IPS-NIHi7 (cell line): ENCODE results near the gene TMEM164.

ENCODE experiments used
- DNase-seq: peaks from one replicate; pipeline ENCODE4 v3.0.0; 2012; ENCODE audit warnings: mixed read lengths; ENCODE audit errors: extremely low spot score

The TMEM164 gene

GRCh38 chrX:110210417-110211139, 207.7 kb downstream of the TMEM164 start:
- no peak for DNase-seq

- no peak for DNase-seq
These were observed 208.4 kb downstream of the TMEM164 start for GRCh38 chrX:110211340-110211739.

- DNase-seq: peak; percentile 21
These were observed 209.4 kb downstream of the TMEM164 start for GRCh38 chrX:110212299-110212698.

DNA sequence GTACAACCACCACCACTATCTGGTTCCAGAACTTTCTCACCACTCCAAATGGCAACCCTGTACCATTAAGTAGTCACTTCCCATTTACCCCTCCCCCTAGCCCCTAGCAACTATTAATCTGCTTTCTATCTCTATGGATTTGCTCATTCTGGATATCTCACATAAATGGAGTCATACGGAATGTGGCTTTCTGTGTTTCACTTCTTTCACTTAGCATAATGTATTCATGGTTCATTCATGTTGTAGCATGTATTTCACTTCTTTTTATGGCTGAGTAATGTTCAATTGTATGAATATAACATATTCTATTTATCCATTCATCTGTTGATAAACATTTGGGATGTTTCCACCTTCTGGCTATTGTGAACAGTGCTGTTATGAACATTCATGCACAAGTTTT, 210.3 kb downstream of the TMEM164 start:
- DNase-seq: no peak

DNA sequence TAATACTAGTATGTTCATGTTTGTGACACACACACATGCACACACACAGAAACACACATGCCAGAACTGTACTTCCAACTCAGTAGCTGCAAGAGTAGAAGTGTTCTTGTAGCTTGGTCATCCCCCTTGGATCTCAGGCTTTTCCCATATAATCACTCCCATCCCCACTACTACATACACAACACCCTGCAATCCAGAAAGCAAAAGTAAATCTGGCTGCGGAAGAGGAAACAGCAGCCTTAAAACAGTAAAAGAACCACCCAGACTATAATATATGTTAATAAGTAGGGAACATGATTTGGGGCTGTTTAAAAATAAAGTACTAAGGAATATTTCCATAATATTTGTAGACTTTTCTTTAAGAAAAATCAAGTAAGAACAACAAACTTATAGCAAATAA, 211.8 kb downstream of the TMEM164 start:
- DNase-seq: no peak

DNA sequence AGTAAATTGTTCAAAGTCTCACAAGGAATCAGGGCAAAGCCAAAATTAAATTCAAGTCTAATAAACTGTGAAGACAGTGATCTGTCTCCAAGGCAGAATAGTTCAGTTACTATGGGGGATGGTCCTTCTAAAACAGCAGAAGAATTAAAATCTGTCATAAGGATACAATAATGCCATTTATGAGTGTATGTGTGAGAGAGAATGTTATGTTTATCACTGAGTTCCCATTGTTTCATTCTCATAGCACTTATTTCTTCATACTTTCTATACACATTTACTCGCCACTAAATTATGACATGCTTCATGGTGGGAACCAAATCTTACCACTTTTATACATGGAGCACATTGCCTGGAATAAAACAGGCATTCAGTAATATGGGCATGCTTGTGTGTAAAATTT, 212.5 kb downstream of the TMEM164 start:
- DNase-seq: no peak

GRCh38 chrX:110216027-110216426, 213.1 kb downstream of the TMEM164 start:
- no peak for DNase-seq

DNA sequence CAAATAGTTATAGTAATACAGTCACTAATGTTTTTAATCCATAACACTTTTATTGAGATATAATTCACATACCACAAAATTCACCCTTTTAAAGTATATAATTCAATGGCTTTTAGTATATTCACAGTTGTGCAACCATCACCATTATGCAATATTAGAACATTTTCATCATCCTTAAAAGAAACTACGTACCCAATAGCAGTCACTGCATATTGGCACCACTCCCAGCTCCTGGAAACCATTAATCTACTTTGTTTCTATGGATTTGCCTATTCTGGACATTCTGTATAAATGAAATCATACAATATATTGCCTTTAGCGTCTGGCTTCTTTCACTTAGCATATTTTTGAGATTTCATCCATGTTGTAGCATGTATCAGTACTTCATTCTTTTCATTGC, 215.7 kb downstream of the TMEM164 start:
- no peak for DNase-seq

- no peak for DNase-seq
These were observed 217.0 kb downstream of the TMEM164 start for GRCh38 chrX:110219920-110220319.

- no peak for DNase-seq
These were observed 219.8 kb downstream of the TMEM164 start for GRCh38 chrX:110222497-110223257.

DNA sequence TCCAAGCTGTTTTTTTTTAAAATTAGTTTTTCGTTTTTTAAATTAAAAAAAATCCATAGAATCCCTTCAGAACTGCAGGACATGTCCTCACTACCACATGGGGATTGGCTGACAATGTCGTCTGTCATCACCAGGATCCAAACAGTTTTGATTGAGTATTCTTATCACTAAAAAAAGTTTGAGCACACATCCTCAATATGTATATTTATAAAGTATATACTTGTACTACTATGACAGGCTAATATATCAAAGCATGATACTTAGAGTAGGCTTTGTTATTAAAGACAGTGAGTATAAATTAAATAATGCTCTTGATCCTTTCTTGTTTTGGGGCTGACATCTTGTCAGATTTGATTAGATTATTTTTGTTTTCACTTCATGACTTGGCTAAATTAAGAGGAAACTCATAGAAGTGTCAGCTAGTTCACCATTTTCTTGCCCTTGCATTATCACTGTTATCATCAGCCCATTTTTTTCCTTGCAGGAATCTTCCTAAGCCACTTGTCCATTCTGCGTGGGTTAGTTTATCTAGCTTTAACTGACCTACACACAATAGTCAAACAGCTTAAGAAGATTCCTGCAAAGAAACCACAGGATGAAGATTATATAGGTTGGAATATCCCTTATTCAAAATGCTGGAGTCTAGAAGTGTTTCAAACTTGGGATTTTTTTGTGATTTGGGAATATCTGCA, 222.2 kb downstream of the TMEM164 start:
- no peak for DNase-seq

DNA sequence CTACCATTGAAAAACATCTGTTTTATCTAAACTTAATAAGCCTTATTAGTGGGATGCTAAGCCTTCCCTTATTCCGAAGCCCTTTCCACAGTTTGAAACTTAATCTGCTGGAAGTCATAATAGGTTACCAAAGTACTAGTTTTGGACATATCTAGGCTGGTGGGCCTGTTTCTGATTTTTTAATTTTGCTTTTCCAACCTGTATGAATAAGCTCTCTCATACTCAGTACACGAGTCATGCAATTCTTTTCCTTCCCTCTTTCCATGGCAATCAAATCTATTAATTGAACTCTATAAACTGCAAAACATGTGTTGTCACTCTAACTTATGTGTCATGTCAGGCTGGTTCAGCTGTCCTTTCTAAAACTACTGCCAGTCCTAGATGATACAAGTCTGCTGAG, 224.0 kb downstream of the TMEM164 start:
- no peak for DNase-seq
